Measurements from ENCODE around the gene ZNF18.

Gene ZNF18

DNA sequence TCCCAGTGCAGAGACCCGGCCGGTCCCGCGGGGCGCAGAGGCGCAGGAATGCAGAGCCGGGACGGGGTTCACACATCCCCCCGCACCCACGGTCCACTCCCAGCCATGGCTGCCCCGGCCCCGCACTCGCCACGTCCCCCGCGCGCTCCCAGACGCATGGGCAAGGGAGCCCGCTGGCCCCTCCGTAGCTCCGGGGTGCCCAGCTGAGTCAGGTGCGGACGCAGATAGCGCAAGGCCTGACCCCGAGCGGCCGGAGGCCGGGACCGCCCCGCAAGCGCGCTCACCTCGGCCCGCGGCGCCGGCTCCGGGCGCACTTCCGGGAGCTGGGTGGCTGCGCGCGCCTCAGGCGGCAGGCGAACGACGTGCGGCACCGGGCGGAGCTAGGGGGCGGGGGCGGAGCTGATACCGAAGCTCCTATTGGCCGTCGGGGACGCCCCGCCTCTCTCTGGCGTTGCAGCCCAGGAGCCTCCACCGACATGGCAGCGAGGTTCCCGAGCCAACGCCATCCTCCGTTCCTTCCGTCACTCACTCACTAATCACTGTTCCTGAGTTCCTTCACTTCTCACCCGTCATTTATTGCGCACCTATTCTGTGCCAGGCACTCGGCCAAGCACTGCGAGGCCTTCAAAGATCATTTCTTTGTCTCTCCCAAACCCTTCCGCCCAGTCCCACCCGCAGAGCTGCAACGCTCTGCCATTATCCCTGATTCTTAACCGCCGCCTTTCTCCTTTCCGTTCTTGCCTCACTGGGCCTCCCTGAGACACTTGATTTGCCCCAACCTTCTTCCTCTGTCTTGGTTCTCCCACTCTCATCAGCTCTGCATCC, at the start of gene ZNF18:
Gene ZNF18, minus strand, starts transcription at position 329 of the 825 bp plus-strand sequence. CDS start 4,646 bp downstream, outside the sequence.
- peak; percentile 88 to 98 for DNase-seq

GRCh38 chr17:12046786-12047185, 49.5 kb upstream of the ZNF18 start:
- no peak for DNase-seq

DNA sequence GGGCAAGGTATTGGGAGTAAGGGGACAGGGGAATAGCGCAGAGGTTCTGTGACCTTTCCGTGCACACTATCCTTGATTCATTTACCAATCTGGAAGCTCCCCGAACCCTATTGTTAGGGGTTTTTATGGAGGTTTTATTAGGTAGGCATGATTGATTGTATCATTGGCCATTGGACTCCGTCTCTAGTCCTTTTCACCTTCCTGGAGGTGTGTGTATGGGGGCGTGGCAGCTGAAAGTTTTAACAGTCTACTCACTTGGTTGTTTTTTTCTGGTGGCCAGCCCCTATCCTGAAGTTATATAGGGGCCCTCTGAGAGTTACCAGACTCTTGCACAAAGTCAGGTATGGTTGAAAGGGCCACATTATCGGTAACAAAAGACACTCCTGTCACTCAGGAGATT, 46.4 kb upstream of the ZNF18 start:
- no peak for DNase-seq

GRCh38 chr17:12041312-12041711, 44.0 kb upstream of the ZNF18 start:
- no peak for DNase-seq

DNA sequence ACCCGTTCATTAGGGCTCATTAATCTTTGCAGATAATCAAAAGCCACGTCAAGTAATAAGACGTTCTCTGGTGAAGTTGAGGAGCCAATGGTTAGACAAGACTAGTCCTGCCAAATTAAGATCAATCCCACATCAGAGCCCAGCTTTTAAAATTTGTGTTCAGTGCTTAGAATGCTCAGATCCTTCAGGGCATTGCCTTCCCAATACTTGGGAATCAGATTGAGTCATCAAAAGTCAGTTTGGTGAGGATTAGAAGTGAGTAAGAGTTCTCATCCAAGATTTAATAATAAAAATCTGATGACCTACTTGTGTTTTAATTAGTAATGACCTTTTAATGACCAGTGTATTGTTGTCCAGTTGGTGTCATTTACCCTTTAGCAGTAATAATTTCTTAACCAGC, 43.2 kb upstream of the ZNF18 start:
- DNase-seq = no peak

GRCh38 chr17:12037970-12038369, 40.7 kb upstream of the ZNF18 start:
- DNase-seq = no peak

DNA sequence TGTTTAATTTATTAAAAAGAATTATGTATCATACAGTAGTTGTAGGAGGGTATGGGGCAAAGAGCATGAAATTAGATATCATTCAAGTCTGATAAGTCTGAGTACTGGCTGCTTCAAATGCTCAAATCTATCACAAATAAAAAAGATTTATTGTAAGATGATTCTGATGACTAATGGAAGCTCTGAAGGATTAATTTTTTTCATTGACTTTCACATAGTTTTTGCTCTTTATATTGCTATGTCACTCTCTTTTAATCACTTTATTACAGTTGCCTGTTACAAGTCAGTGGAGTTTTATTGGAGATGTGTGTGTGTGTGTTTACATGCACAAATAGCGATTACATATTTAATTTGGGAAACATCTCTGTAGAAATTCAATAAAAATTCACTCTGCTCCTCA, 38.4 kb upstream of the ZNF18 start:
- DNase-seq = no peak

- DNase-seq = no peak
Observed at GRCh38 chr17:12034538-12034937, 37.3 kb upstream of the ZNF18 start.

GRCh38 chr17:12028611-12029010, 31.3 kb upstream of the ZNF18 start:
- no peak for DNase-seq

DNA sequence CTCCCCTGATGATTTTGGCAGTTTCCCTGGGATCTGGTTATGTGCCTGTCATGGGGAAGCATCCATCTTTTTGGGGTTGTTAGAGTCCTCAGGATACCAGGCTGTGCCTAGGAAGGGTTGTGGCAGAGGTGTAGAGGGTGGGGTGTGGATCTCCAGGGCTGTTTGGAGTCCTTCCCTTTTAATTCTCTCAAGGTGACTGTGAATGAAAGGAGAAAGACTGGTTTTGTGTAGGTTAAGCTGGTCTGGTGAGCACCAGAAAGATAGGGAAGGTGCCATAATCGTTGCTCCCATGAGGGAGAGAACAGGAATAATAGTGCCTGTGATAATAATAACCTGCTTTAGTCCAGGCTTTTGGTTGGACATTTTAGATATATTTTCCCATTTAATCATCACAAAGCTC, 30.4 kb upstream of the ZNF18 start:
- DNase-seq = no peak

DNA sequence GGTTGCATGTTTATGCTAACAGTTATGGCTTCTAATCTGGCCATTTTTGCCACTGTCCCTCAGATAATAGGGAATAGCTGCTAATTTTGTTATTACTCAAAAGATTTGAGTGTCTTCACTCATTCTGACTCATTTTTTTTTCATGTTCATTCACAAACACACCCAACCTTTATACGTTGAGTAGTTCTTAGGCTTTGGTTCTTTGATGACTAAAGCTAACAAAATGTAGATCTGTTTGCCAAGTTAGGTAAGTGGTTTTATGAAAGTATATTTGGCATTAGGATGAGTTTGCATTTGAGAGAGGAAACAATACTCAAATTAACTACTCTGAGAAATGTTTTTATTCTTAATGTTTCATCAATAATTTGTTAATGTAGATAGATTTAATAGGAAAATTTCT, 27.1 kb upstream of the ZNF18 start:
- no peak for DNase-seq

DNA sequence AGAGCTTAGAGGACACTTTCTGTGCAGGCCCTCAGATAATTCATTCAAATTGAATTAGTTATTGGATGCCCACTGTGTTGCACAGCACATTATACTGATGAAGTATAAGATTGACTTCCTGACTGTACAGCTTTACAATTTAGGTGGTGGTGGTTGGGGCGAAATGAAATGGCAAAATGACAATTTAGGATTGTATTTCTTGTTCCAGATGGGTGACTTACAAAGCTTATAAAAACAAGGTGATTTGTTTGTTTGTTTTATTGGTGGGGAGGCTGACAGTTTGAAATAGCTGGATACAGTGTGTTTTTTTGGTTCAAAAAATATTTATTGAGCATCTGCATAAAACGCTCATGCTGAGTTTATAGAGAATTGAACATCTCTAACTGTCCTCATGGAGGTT, 25.0 kb upstream of the ZNF18 start:
- DNase-seq = no peak

DNA sequence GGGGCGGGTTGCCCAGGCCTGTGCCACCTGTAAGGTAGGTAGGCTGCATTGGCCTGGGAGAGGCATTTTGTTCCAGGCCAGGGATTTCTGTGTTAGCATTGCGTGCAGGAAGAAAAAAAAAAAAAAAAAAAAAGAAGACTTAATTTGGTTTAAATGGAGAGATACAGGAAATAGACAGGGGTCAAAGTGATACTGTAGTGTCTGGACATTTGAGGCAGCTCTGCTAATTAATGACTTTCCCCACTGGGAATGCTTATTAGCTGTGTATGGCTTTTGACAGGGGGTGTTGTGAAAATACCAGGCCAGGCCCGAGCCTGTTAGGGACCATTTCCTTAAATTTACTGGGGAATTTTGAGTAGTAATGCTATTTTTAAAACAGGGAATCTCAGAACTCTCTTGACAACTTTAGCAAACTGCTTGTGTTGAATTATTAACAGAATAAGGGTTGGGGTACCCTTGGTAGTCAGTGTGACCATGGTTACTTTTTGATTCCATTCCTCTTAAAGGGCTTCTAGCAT, 24.4 kb upstream of the ZNF18 start:
- DNase-seq = no peak

GRCh38 chr17:12020642-12021622, 23.7 kb upstream of the ZNF18 start, which contains the start of gene MAP2K4:
TSS of gene MAP2K4 (plus strand) at chr17:12020877. CDS start at chr17:12020887, 10 bp downstream.
- DNase-seq = peak; percentile 74 to 84

GRCh38 chr17:12007466-12007865, 10.2 kb upstream of the ZNF18 start:
- DNase-seq = no peak

DNA sequence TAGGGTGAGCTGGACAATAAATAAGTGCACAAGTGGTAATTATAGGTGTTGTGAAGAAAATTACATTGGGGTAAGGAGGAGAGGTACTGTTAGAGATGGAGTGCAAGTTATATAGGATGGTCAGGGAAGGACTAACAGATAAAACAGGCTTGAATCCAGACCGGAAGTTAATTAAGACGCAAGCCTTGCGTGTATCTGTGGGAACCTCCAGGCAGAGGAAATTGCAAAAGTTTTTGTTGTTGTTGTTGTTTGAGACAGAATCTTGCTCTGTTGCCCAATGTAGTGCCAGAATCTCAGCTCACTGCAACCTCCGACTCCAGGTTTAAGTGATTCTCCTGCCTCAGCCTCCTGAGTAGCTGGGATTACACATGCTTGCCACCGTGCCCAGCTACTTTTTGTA, 2.4 kb upstream of the ZNF18 start:
- DNase-seq = no peak

DNA sequence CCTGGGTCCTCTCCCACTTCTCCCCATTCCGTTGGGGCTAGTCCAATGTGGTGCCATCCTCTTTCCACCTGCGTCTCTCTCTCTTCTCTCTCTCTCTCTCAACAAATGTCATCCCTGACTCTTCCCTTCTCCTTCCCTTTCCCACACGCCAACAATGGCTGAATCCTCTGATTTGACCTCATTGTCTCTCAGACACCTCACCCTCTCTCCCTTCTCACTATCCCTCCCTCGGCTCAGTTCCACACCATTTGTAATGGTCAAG, 628 bp upstream of the ZNF18 start:
- DNase-seq = no peak

GRCh38 chr17:11996722-11997146, 541 bp downstream of the ZNF18 start:
- DNase-seq = peak; percentile 71 to 73

DNA sequence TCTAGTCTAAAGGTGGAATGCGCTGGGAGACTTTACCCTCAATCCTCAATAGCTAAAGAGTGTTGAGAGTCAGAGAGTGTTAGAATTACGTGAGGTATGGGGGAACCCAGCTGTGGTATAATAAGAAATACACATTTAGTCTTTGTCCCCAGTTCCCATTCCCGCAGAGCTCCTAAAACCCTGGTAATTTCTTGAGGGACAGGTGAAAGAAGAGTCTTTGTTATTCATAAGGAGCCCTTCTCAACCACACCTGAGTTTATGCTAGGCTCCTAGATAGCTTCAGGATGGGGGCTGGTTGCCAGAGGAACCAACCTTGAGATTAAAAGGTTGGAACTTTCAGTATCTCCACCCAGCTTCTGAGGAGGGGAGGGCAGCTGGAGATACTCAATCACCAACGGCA, 5.8 kb downstream of the ZNF18 start:
- no peak for DNase-seq

GRCh38 chr17:11990363-11990983, 6.8 kb downstream of the ZNF18 start:
- no peak for DNase-seq

GRCh38 chr17:11986942-11987329, 10.3 kb downstream of the ZNF18 start:
- DNase-seq = peak; percentile 23 to 29

- DNase-seq = no peak
Observed at GRCh38 chr17:11986179-11986941, 10.9 kb downstream of the ZNF18 start.

All from SHP77 (cell line).